ENCODE data around the gene HYLS1.
"Not testable (repeated sequence)": the region's sequence is repeated elsewhere in the genome, so short reads cannot be mapped to it uniquely, and the experiment has no call there.

GRCh38 chr11:125914601-125915000, 27.1 kb downstream of the HYLS1 start:
- peak; percentile 17 for TF ChIP-seq CTCF (IDR thresholded peaks at IDR 0.05; ENCODE audit: low read depth, low read length, poor library complexity, severe bottlenecking)
- not testable (repeated sequence) for TF ChIP-seq EZH2phosphoT487 (IDR thresholded peaks at IDR 0.05; ENCODE audit: borderline replicate concordance, low read length)

Measured in DOHH2 (cell line).